GM23248 (cell line): Measurements from ENCODE around the gene SLC9A2. TPM values are rescaled to one million over a fixed set of nuclear protein-coding genes. Genes with fewer than 3 reads are reported as not detected.

ENCODE experiments used
- DNase-seq: peaks from one replicate; pipeline ENCODE4 v3.0.0-alpha.2; 2015
- H2AFZ ChIP-seq: fragments of 200-600 bp; sonication (generic); 2 replicates; pipeline ENCODE4 v1.6.1; 2016; ENCODE audit warnings: antibody characterized with exemption
- H3F3A ChIP-seq: fragments of 200-600 bp; sonication (generic); 2 replicates; pipeline ENCODE4 v1.6.1; 2016; ENCODE audit warnings: mild to moderate bottlenecking, antibody characterized with exemption, mixed run types; ENCODE audit not compliant: insufficient read depth
- H3K27ac ChIP-seq: fragments of 200-600 bp; sonication (generic); 2 replicates; pipeline ENCODE4 v1.5.1; 2016; ENCODE audit warnings: mild to moderate bottlenecking
- H3K27me3 ChIP-seq: fragments of 200-600 bp; sonication (generic); replicated peaks from 2 replicates; pipeline ENCODE4 v1.6.1; 2016; ENCODE audit warnings: mild to moderate bottlenecking; ENCODE audit not compliant: insufficient read depth
- H3K36me3 ChIP-seq: fragments of 200-600 bp; sonication (generic); 2 replicates; pipeline ENCODE4 v1.6.1; 2016; ENCODE audit warnings: low read depth, mild to moderate bottlenecking
- H3K4me1 ChIP-seq: fragments of 200-600 bp; sonication (generic); 2 replicates; pipeline ENCODE4 v1.6.1; 2016; ENCODE audit warnings: mild to moderate bottlenecking; ENCODE audit not compliant: insufficient read depth
- H3K4me2 ChIP-seq: fragments of 200-600 bp; sonication (generic); one replicate; pipeline ENCODE4 v1.6.1; 2016; ENCODE audit warnings: mild to moderate bottlenecking; ENCODE audit not compliant: unreplicated experiment
- H3K4me3 ChIP-seq: fragments of 200-600 bp; sonication (generic); 2 replicates; pipeline ENCODE4 v1.5.1; 2016; ENCODE audit warnings: mild to moderate bottlenecking
- H3K79me2 ChIP-seq: fragments of 200-600 bp; sonication (generic); 2 replicates; pipeline ENCODE4 v1.6.1; 2016; ENCODE audit warnings: mild to moderate bottlenecking; ENCODE audit not compliant: insufficient read depth
- H3K9ac ChIP-seq: fragments of 200-600 bp; sonication (generic); 2 replicates; pipeline ENCODE4 v1.6.1; 2016; ENCODE audit warnings: mild to moderate bottlenecking
- H3K9me2 ChIP-seq: fragments of 200-600 bp; sonication (generic); 2 replicates; pipeline ENCODE4 v1.6.1; 2016; ENCODE audit warnings: mixed run types, mild to moderate bottlenecking, moderate library complexity; ENCODE audit not compliant: insufficient read depth
- H3K9me3 ChIP-seq: fragments of 200-600 bp; sonication (generic); one replicate; pipeline ENCODE4 v1.6.1; 2017; ENCODE audit warnings: low read depth
- H4K20me1 ChIP-seq: fragments of 200-600 bp; sonication (generic); 2 replicates; pipeline ENCODE4 v1.6.0; 2016; ENCODE audit not compliant: insufficient read depth
- EZH2 ChIP-seq: fragments of 200-600 bp; sonication (generic); IDR thresholded peaks from 2 replicates; pipeline ENCODE4 v1.6.1; 2018; ENCODE audit warnings: antibody characterized with exemption, mild to moderate bottlenecking; ENCODE audit not compliant: insufficient read depth, poor library complexity, severe bottlenecking
- EZH2phosphoT487 ChIP-seq: fragments of 200-600 bp; sonication (generic); IDR thresholded peaks from 2 replicates; pipeline ENCODE4 v1.6.1; 2018; ENCODE audit warnings: antibody characterized with exemption, moderate library complexity, mild to moderate bottlenecking, low read depth; ENCODE audit not compliant: insufficient read depth
- WGBS, 2 experiments: methylation state at CpG; one replicate each; pipeline ENCODE4 v1.1.6; 2015 to 2017; ENCODE audit warnings: low lambda C conversion rate in 2 of 2, low coverage in 1 of 2; ENCODE audit errors: missing lambda C conversion rate in 2 of 2; 5-methylcytosine and 5-hydroxymethylcytosine counted together
- in situ Hi-C: fragments of 300-500 bp; cut with MboI; formaldehyde crosslinking; loops from 2 replicates; pipeline ENCODE4 v1.15.0; 2020
- polyA plus RNA-seq: library from polyadenylated mRNA; unstranded; fragments of >200 nt; fragmentation: Nextera tagmentation; extraction: Ambion mirVana; gene quantifications from 2 replicates; pipeline ENCODE4 v1.2.1, GENCODE V29; 2016
- total RNA-seq: library from RNA; depleted of rRNA; stranded (reverse); fragments of >200 nt; shearing (Covaris generic); gene quantifications from 2 replicates; pipeline ENCODE4 v1.2.3, GENCODE V29; 2014

The SLC9A2 gene
- total and polyA plus RNA-seq, 2 experiments from 2014 or later = not detected

DNA sequence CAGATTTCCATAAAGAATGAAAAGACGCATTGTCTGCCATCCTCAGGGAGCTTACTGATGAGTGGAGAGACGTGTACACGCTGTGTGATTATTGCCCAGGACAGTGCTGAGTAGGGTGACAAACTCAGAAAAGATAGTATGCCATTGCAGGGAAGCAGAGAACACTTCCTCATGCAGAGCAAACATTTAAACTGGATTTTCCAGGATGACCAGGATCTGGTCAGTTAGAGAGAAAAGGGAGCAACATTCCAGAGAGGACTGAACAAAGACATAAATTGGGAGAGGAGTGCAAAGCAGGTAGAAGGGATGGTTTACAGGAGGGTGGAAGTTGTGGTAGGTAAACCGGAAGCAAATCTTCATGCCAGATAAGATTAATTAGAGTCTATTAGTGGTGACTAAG is 2.3 kb downstream of the SLC9A2 start:
- Histone ChIP-seq H3K27ac (no peak overlapping the region), H3K4me1 (no peaks in the 10 kb centered on the region; the same call in 1 of the 2 replicates), H3K79me2 (no peaks in the 10 kb centered on the region), H2AFZ (no peak overlapping the region), H3K9me3 (no peaks in the 10 kb centered on the region), H3K9ac (no peak overlapping the region), H3F3A (no peaks in the 10 kb centered on the region), H3K9me2 (no peaks in the 10 kb centered on the region), H4K20me1 (no peaks in the 10 kb centered on the region), H3K36me3 (no peaks in the 10 kb centered on the region), H3K27me3 (peaks cover 55% of the 10 kb centered on the region), H3K4me2 (no peak overlapping the region), H3K4me3 (no peak overlapping the region)
- in situ Hi-C loops = loop anchor here (25.0 kb wide), 1 partner anchor 359 kb away; no protein-coding TSS in a partner anchor
- 32 to 35% methylated on average over 4 of the region's 4 CpGs for WGBS, 2 experiments
- no peak for DNase-seq
- TF ChIP-seq EZH2 (no peak), EZH2phosphoT487 (no peak)

DNA sequence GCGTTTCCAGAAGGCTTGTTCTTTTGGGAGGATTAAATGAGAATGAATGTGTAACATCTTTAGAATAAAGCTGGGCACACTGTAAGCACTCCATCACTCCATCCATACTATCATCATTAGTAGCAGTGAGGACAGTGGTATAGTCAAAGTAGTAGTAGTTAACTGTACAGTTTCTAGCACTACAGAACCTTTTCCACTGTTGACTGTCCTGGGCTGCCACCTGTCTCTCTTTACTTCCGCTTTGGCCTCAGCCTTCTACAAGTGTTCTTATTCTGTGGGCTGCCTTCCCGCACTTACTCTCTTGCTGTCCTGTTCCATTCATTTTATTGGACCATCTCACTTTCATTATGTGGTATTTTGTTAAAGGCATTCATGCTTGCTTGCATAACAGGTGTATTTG is 3.3 kb downstream of the SLC9A2 start:
- no peaks in the 10 kb centered on the region for H3K9me3 ChIP-seq
- no peaks in the 10 kb centered on the region for H4K20me1 ChIP-seq
- H3K36me3 ChIP-seq = no peaks in the 10 kb centered on the region
- no peaks in the 10 kb centered on the region for H3F3A ChIP-seq
- no peak overlapping the region for H3K4me2 ChIP-seq
- TF ChIP-seq EZH2phosphoT487 = no peak
- no peak for TF ChIP-seq EZH2
- H3K9me2 ChIP-seq = no peaks in the 10 kb centered on the region
- DNase-seq = no peak
- H2AFZ ChIP-seq = no peak overlapping the region
- no peak overlapping the region for H3K27ac ChIP-seq
- H3K4me3 ChIP-seq = no peak overlapping the region
- 25 to 27% methylated on average over 3 of the region's 3 CpGs for WGBS, 2 experiments
- no peak overlapping the region for H3K9ac ChIP-seq
- no peaks in the 10 kb centered on the region for H3K79me2 ChIP-seq
- H3K4me1 ChIP-seq = no peaks in the 10 kb centered on the region; the same call in 1 of the 2 replicates
- peaks cover 45% of the 10 kb centered on the region for H3K27me3 ChIP-seq
- in situ Hi-C loops = loop anchor here (25.0 kb wide), 1 partner anchor 360 kb away; no protein-coding TSS in a partner anchor

DNA sequence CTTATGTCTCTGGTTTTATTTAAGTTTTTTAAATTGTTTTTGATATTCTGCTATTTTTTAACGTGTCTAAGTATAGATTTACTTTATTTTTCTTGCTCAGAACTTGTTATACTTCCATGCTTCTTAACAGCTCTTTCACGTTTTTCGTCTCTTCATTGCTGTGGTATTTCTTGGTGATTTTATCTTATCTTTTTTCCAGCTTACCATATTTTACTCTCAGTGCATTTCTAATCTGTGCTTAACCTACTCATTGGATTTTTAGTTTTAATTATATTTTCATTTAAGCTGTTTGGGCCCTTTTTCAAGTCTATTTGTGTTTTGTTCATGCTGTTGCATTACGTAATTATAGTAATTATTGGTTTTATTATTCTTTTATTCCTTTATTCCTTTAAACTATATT is 11.1 kb downstream of the SLC9A2 start:
- no peaks in the 10 kb centered on the region for H3F3A ChIP-seq
- H3K4me3 ChIP-seq = no peak overlapping the region
- no peaks in the 10 kb centered on the region for H3K79me2 ChIP-seq
- 40 to 42% methylated on average over 4 of the region's 4 CpGs for WGBS, 2 experiments
- H3K9ac ChIP-seq = no peak overlapping the region
- no peak for DNase-seq
- H3K9me3 ChIP-seq = no peaks in the 10 kb centered on the region
- in situ Hi-C loops = no loop called here
- no peaks in the 10 kb centered on the region for H4K20me1 ChIP-seq
- no peaks in the 10 kb centered on the region for H3K36me3 ChIP-seq
- TF ChIP-seq EZH2phosphoT487 (no peak), EZH2 (no peak)
- H3K27ac ChIP-seq = no peak overlapping the region
- no peaks in the 10 kb centered on the region; the same call in 1 of the 2 replicates for H3K27me3 ChIP-seq
- H3K9me2 ChIP-seq = no peaks in the 10 kb centered on the region
- H3K4me1 ChIP-seq = no peaks in the 10 kb centered on the region
- H3K4me2 ChIP-seq = no peak overlapping the region
- no peak overlapping the region for H2AFZ ChIP-seq

DNA sequence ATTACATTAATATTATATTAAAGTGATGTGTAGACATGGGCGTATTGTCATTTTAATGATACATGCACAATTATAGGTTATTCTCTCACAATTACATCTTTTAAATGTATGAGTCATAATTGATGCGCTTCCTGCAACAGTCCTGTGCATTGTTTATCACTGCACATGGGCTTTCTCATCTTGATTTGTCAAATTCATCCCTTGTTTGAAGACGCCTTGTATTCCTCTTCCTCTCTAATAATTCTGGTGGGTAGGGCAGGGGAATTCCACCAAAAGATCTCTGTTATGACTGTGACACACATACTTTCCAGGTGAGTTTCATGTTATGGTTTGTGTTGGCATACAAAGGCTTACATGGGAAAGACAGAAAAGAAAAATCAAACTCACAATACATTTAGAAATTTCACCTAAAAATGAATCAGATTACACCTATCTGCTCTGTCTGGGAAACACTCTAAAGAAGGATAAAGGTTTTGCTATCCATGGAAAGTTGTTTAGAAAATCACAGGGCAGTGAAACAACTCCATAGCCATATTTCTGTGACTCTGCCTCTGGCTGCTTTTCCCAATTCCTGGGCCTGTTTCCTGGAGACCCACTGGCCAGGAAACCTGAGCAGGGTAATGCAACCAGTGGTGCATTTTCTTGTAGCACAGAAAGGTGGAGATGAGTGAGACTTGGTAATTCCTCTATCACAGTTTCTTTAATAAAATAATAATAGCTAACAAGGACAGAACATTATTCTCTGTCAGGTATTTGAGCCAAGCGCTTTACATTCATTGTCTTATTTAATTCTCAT is 13.2 kb downstream of the SLC9A2 start:
- no peaks in the 10 kb centered on the region for H3K4me1 ChIP-seq
- no peak overlapping the region for H3K4me2 ChIP-seq
- H3K4me3 ChIP-seq = no peak overlapping the region
- no peak overlapping the region for H2AFZ ChIP-seq
- no peaks in the 10 kb centered on the region for H3K79me2 ChIP-seq
- 68 to 74% methylated on average over 4 of the region's 4 CpGs for WGBS, 2 experiments
- no peaks in the 10 kb centered on the region for H4K20me1 ChIP-seq
- no peaks in the 10 kb centered on the region for H3K9me2 ChIP-seq
- no peaks in the 10 kb centered on the region; the same call in 1 of the 2 replicates for H3K27me3 ChIP-seq
- H3K9ac ChIP-seq = no peak overlapping the region
- H3K27ac ChIP-seq = no peak overlapping the region
- DNase-seq = no peak
- no peak for TF ChIP-seq EZH2
- no peak for TF ChIP-seq EZH2phosphoT487
- no peaks in the 10 kb centered on the region for H3K9me3 ChIP-seq
- in situ Hi-C loops = no loop called here
- no peaks in the 10 kb centered on the region for H3F3A ChIP-seq
- no peaks in the 10 kb centered on the region for H3K36me3 ChIP-seq
